Endodermal cell (in vitro differentiated cells): ENCODE data around the gene ST6GAL1. TPM values are rescaled to one million over a fixed set of nuclear protein-coding genes. Genes with fewer than 3 reads are reported as not detected.
A peak's percentile ranks its signal among the peaks of the same experiment; 100 is the strongest.

ENCODE experiments used
- DNase-seq: peaks from one replicate; pipeline ENCODE4 v3.0.0-alpha.2; 2017
- H3K27ac ChIP-seq: 2 replicates; pipeline ENCODE4 v1.5.1; 2013; ENCODE audit warnings: mild to moderate bottlenecking, low read depth, low read length, moderate library complexity
- H3K27me3 ChIP-seq: 2 replicates; pipeline ENCODE4 v1.6.1; 2013; ENCODE audit warnings: mild to moderate bottlenecking, low read length, moderate library complexity; ENCODE audit not compliant: insufficient read depth, control insufficient read depth, poor library complexity, severe bottlenecking
- H3K36me3 ChIP-seq: 2 replicates; pipeline ENCODE4 v1.7.0; 2013; ENCODE audit warnings: mild to moderate bottlenecking, low read length, moderate library complexity; ENCODE audit not compliant: control insufficient read depth, insufficient read depth
- H3K4me1 ChIP-seq: one replicate; pipeline ENCODE4 v1.7.0; 2013; ENCODE audit warnings: low read length; ENCODE audit not compliant: control insufficient read depth, insufficient read depth
- H3K4me3 ChIP-seq: 2 replicates; pipeline ENCODE4 v1.5.1; 2013; ENCODE audit warnings: mild to moderate bottlenecking, low read length, moderate library complexity
- H3K9ac ChIP-seq: 2 replicates; pipeline ENCODE4 v1.6.1; 2013; ENCODE audit warnings: mild to moderate bottlenecking, low read length, moderate library complexity; ENCODE audit not compliant: poor library complexity, severe bottlenecking; ENCODE audit errors: extremely low read depth
- H3K9me3 ChIP-seq: 2 replicates; pipeline ENCODE4 v1.6.1; 2013; ENCODE audit warnings: mild to moderate bottlenecking, low read length, moderate library complexity; ENCODE audit not compliant: control insufficient read depth
- H3K27ac Mint-ChIP-seq: 2 replicates; pipeline ENCODE4 v1.8.0; 2020; ENCODE audit warnings: mixed read lengths
- H3K27me3 Mint-ChIP-seq: 2 replicates; pipeline ENCODE4 v1.8.0; 2021; ENCODE audit warnings: mild to moderate bottlenecking, mixed read lengths; ENCODE audit not compliant: insufficient read depth
- H3K36me3 Mint-ChIP-seq: 2 replicates; pipeline ENCODE4 v1.8.0; 2020; ENCODE audit warnings: low read depth, mixed read lengths
- H3K4me1 Mint-ChIP-seq: 2 replicates; pipeline ENCODE4 v1.8.0; 2020; ENCODE audit warnings: mixed read lengths
- H3K4me3 Mint-ChIP-seq: 2 replicates; pipeline ENCODE4 v1.8.0; 2020; ENCODE audit warnings: mild to moderate bottlenecking, moderate library complexity, mixed read lengths
- H3K9me3 Mint-ChIP-seq: 2 replicates; pipeline ENCODE4 v1.8.0; 2020; ENCODE audit warnings: mild to moderate bottlenecking, mixed read lengths
- CTCF ChIP-seq: fragments of 200-600 bp; sonication (generic); conservative IDR thresholded peaks from 2 replicates; pipeline ENCODE4 v1.5.0; 2021; ENCODE audit warnings: antibody characterized with exemption, mild to moderate bottlenecking
- WGBS, 2 experiments: methylation state at CpG; one replicate each; pipeline versions ENCODE4 v1.1.5 to v1.1.7; 2013; ENCODE audit warnings: missing lambda C conversion rate in 2 of 2, mixed read lengths in 1 of 2; ENCODE audit not compliant: insufficient coverage in 1 of 2, insufficient read length in 1 of 2; 5-methylcytosine and 5-hydroxymethylcytosine counted together
- total RNA-seq, 2 donors: library from RNA; stranded (reverse); fragmentation: NEBNext Ultra II Directional in 1 of 2; extraction: Animal tissue kit (Norgen Biotek cat#: 25700) in 1 of 2; gene quantifications; 2 replicates in 1 of 2; 3 replicates in 1 of 2; pipeline ENCODE4 v1.2.1, GENCODE V29; 2021

Gene ST6GAL1
- total RNA-seq, 2 donors from 2014 or later: 79.3 to 82.4 TPM

GRCh38 chr3:187042874-187043458, 112.6 kb downstream of the ST6GAL1 start:
- Mint-ChIP-seq H3K27me3 (no peaks in the 10 kb centered on the region), H3K9me3 (peaks cover 7% of the 10 kb centered on the region), H3K4me1 (peaks cover 6% of the 10 kb centered on the region), H3K4me3 (no peak overlapping the region), H3K27ac (peak overlapping the region; percentile 11), H3K36me3 (peaks cover 76% of the 10 kb centered on the region)
- no peak for DNase-seq
- Histone ChIP-seq H3K9ac (no peak overlapping the region), H3K27me3 (no peaks in the 10 kb centered on the region), H3K36me3 (peaks cover 54% of the 10 kb centered on the region), H3K4me3 (no peak overlapping the region), H3K27ac (no peak overlapping the region), H3K4me1 (no peaks in the 10 kb centered on the region), H3K9me3 (no peaks in the 10 kb centered on the region)
- TF ChIP-seq CTCF: no peak
- WGBS, 2 experiments: 97% methylated on average over 8 of the region's 8 CpGs; no CpG with 5 or more reads in 1 of the 2 experiments

DNA sequence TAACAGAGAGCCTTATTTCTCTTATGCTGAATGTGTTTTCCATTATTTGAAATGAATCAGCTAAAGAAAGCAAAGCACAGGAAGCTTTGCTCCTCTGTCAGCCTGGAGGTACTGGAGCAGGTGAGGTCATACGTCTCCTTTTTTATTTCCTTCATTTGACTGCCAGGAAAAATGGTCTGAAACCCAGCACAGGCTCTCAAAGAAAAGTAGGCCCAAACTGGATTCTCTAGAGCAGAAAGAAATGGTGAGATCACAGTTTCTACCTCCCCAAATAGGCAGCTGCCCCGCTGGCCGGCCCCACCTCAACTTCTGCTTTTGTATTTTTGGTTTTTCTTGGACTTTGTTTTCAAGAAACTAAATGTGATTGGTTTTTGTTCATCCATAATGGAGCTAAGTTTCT, 113.9 kb downstream of the ST6GAL1 start:
- no peak overlapping the region for H3K9ac ChIP-seq

GRCh38 chr3:187044867-187045552, 114.7 kb downstream of the ST6GAL1 start:
- Histone ChIP-seq H3K9ac (no peak overlapping the region), H3K27me3 (no peaks in the 10 kb centered on the region), H3K9me3 (no peaks in the 10 kb centered on the region), H3K27ac (no peak overlapping the region), H3K36me3 (peaks cover 64% of the 10 kb centered on the region), H3K4me1 (no peaks in the 10 kb centered on the region), H3K4me3 (no peak overlapping the region)
- DNase-seq: peak; percentile 5
- Mint-ChIP-seq H3K27ac (no peak overlapping the region), H3K9me3 (peaks cover 5% of the 10 kb centered on the region), H3K4me1 (no peaks in the 10 kb centered on the region), H3K4me3 (no peak overlapping the region), H3K27me3 (no peaks in the 10 kb centered on the region), H3K36me3 (peaks cover 75% of the 10 kb centered on the region)
- WGBS, 2 experiments: 80 to 90% methylated on average over 2 to 4 of the region's 4 CpGs
- peak; percentile 47 for TF ChIP-seq CTCF

More for the DNA sequence above, 113.9 kb downstream of the ST6GAL1 start:
- H3K4me1 Mint-ChIP-seq: no peaks in the 10 kb centered on the region
- Histone ChIP-seq H3K27me3 (no peaks in the 10 kb centered on the region), H3K9me3 (no peaks in the 10 kb centered on the region), H3K36me3 (peaks cover 60% of the 10 kb centered on the region), H3K4me1 (no peaks in the 10 kb centered on the region), H3K27ac (no peak overlapping the region), H3K4me3 (no peak overlapping the region)
- H3K4me3 Mint-ChIP-seq: no peak overlapping the region
- H3K9me3 Mint-ChIP-seq: peaks cover 5% of the 10 kb centered on the region
- DNase-seq: peak; percentile 8
- no peak for TF ChIP-seq CTCF
- H3K36me3 Mint-ChIP-seq: peaks cover 75% of the 10 kb centered on the region
- peak overlapping the region; percentile 37 for H3K27ac Mint-ChIP-seq
- no peaks in the 10 kb centered on the region for H3K27me3 Mint-ChIP-seq
- WGBS, 2 experiments: 93% methylated on average over 3 of the region's 3 CpGs; no CpG with 5 or more reads in 1 of the 2 experiments
